Measurements from ENCODE around the gene TRPC4AP. TPM values are rescaled to one million over a fixed set of nuclear protein-coding genes. Genes with fewer than 3 reads are reported as not detected.

The TRPC4AP gene
- total RNA-seq, 1 donor: 91.7 TPM

DNA sequence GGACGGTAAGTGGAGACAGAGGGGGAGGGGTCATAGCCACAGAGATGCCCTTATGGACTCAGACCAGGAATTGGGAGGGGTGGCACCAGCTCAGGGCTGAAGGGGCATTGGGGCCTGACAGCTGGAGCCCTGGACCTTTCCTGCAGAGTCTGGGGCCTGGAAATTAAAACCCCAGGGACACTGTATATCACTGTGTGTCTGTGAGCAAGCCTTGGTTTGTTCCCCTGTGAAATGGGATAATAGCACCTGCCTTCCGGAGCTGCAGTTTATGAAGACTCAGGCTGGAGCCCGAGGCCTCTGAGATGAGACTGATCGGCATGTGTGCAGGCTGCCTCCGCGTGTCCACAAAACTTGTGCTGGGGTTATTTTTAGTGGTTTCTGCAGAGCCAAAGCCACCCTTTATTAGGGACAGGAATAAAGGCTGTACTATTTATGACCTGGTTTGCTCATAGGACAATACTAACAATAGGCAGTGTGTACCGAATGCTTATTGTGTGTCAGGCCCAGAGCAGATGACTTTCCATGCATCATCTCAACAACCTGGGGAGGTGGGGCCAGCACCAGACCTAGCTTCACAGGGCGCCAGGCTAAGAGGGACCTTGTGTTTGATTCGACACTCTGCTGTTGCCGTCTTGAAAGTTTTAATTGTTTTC is 114.4 kb downstream of the TRPC4AP start:
- TF ChIP-seq, protein P1, sequence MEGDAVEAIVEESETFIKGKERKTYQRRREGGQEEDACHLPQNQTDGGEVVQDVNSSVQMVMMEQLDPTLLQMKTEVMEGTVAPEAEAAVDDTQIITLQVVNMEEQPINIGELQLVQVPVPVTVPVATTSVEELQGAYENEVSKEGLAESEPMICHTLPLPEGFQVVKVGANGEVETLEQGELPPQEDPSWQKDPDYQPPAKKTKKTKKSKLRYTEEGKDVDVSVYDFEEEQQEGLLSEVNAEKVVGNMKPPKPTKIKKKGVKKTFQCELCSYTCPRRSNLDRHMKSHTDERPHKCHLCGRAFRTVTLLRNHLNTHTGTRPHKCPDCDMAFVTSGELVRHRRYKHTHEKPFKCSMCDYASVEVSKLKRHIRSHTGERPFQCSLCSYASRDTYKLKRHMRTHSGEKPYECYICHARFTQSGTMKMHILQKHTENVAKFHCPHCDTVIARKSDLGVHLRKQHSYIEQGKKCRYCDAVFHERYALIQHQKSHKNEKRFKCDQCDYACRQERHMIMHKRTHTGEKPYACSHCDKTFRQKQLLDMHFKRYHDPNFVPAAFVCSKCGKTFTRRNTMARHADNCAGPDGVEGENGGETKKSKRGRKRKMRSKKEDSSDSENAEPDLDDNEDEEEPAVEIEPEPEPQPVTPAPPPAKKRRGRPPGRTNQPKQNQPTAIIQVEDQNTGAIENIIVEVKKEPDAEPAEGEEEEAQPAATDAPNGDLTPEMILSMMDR (IDR thresholded peaks at IDR 0.05; ENCODE audit: insufficient read depth, low read length): no peak
- H3K4me3 ChIP-seq (ENCODE audit: low read depth, low read length): no peak overlapping the region
- no peak for DNase-seq (ENCODE audit: low read depth)

DNA sequence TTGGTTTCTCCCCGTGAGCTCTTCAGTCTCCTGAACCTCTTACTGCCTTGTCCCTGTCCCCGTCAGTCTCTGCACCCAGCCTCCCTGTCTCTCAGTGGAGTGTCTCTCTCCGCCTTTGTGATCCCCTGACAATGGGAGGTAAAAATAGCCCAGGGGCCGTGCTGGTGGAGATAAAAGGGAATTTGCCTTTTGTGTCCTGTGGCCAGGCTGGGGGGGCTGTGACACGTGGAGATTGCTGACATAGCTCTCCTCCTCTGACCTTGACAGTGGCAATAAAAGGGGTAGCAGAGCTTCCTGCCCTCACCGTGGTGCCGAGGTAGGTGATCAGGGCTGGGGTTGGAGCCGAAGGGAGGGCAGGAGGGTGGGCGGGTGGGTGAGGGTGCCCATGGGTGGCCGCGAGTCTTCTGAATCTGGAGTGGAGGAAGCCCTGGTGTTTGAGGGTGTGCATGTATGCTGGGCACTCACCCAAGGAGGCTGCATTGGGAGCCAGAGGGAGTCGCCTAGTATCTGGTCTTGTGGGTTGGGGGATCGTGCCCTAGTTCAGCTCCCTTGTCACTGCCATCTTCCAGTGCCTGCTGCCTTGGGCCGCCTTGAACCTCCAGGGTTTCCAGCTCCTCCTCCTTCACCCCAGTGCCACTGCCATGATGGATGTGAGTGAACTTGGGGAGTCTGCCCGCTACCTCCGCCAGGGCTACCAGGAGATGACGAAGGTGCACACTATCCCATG is 115.1 kb downstream of the TRPC4AP start:
- no peak overlapping the region for H3K4me3 ChIP-seq (ENCODE audit: low read depth, low read length)
- no peak for DNase-seq (ENCODE audit: low read depth)
- TF ChIP-seq, protein P1 (IDR thresholded peaks at IDR 0.05; ENCODE audit: insufficient read depth, low read length): no peak

DNA sequence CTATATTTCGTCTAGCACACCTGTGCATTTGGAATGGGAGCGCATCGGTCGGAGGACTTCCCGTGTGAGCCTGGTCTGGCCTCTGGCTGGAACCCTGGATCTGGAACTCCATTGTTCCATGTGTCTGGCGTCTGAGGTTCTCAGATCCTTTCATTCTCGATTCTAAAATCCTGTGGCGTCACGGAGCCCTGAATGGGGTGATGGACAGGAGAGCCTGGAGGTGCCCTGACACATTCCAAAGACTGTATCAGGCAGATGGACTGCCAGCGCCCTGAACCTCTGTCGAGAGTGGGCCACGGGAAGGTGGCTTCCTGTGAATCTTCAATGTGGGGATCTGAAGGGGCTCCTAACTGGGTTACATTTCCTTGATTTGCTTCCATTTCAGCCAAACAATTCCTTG is 116.3 kb downstream of the TRPC4AP start:
- no peak overlapping the region for H3K4me3 ChIP-seq (ENCODE audit: low read depth, low read length)
- TF ChIP-seq, protein P1 (IDR thresholded peaks at IDR 0.05; ENCODE audit: insufficient read depth, low read length): no peak
- DNase-seq (ENCODE audit: low read depth): no peak

DNA sequence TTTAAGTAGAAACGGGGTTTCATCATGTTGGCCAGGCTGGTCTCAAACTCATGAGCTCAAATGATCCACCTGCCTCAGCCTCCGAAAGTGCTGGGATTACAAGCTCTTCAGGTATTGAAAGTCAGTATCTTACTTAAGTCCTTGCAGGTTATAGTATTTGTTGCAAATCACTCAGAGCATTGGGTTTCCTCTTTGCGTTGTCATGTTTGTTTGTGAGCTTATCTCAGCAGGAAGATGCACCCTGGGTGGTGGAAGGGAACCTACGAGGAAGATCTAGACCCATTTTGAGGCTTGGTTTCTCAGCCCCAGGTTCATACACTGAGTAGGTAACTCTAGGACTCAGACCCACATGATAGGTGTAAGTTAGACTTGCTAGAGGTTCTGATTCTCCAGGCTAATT is 118.4 kb downstream of the TRPC4AP start:
- no peak overlapping the region for H3K4me3 ChIP-seq (ENCODE audit: low read depth, low read length)
- TF ChIP-seq, protein P1 (IDR thresholded peaks at IDR 0.05; ENCODE audit: insufficient read depth, low read length): no peak

DNA sequence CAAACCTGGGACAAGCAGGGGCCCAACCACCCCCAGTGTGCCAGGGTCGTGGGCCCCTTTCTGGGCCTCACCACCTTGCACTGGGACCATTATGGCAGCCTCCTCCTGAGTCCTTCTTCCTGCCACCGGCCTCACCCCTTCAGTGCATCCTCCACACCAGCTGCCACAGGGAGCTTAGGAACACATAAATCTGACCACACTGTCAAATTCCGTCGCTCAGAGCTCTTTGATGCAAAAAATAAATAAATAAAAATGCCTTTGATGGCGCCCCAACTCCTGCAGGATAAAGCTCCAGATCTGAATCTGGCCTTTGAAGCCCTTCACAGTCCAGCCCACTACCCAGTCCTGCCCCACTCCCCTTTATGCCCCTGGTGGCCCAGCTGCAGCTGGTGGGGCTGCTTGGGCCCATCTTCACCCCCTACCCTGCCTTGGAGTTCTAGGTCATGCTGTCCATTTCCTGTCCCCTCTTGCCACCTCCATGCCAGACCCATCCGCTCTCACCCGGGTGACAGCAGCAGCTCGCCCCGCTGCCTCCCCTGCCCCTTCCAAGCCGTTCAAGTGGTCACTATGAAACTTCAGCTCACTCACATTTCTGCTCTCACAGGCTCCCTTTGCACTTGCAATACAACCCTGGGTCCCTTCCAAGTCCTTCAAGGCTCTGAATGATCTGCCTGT is 120.9 kb downstream of the TRPC4AP start:
- TF ChIP-seq, protein P1 (IDR thresholded peaks at IDR 0.05; ENCODE audit: insufficient read depth, low read length): no peak
- H3K4me3 ChIP-seq (ENCODE audit: low read depth, low read length): no peak overlapping the region
- DNase-seq (ENCODE audit: low read depth): no peak

More for the DNA sequence above, 118.4 kb downstream of the TRPC4AP start:
- DNase-seq (ENCODE audit: low read depth): no peak

DNA sequence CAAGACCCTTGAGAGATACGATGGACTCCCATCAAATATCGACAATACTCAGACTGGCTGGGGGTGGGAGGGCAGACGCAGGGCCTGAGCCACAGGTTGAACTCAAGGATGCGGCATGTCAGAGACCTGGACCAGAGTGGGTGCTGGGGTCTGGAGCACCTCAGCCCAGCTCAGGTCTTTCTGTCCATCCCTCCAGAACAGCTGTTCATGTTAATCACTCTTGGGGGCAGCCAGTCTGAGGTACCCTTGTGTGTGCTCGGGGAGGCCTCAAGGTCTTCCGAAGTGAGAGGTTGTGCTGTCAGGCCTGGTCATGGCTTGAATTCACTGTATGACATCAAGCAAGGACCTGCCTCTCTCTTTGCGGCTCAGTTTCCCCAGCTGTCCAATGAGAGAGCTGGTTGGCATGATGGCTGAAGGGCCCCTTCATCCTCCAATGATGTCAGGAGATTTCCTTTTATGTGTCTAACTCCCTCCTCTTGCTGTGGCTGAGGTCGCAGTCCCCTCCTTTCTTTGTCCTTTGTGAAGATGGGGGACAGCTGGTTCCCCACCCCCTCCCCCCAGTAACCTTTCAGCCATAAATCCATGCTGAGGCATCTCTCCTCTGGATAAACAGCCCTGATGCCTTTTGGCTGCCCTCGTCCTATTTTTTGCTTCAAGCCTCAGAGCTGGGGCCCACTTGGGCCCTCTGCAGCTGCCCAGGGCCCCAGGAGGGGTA is 121.6 kb downstream of the TRPC4AP start:
- DNase-seq (ENCODE audit: low read depth): no peak
- H3K4me3 ChIP-seq (ENCODE audit: low read depth, low read length): no peak overlapping the region
- TF ChIP-seq, protein P1 (IDR thresholded peaks at IDR 0.05; ENCODE audit: insufficient read depth, low read length): no peak

All from fibroblast of the aortic adventitia (primary cell).